ENCODE measurements around the gene FRMD8.
A peak's percentile ranks its signal among the peaks of the same experiment; 100 is the strongest.

The FRMD8 gene

DNA sequence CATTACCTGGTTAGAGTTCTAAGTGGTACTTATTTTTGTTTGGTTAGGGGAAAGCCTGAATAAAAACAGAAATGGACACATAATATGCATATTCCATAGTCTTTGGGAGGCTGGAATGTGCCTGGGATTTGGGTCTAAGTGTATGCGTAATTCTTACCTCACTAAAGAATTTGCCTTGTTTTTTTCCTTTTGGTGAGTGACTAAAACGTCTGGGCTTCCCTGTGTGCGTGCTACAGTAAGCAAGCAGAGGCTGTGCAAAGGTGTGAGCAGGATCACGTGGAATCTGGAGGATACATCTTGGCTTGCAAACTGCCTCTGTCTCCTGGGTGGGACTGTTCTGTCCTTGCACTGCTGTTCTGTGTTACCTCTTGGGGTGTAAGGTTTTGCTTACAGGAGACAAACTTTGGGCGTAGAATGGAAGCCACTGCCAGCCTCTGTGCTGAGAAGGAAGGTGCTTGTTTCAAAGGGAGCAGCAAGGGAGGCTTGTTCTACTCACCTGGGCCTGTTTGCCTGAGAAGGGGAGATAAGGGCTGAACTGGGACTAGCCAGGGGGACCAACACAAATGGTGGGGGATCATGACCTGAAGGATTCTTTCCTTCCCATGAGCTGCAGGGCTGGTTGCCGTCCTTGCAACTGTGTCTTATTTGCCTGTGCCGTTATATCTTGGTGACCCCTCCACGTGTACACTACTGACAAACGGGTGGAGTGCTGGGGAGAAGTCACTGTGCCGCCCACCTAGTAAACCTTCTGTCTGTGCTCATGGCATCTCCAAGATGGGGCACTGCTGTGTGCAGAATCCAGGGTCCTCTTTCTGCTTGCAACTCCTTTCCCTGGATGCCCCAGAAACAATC is 40.6 kb downstream of the FRMD8 start:
- peak; percentile 70 for DNase-seq

DNA sequence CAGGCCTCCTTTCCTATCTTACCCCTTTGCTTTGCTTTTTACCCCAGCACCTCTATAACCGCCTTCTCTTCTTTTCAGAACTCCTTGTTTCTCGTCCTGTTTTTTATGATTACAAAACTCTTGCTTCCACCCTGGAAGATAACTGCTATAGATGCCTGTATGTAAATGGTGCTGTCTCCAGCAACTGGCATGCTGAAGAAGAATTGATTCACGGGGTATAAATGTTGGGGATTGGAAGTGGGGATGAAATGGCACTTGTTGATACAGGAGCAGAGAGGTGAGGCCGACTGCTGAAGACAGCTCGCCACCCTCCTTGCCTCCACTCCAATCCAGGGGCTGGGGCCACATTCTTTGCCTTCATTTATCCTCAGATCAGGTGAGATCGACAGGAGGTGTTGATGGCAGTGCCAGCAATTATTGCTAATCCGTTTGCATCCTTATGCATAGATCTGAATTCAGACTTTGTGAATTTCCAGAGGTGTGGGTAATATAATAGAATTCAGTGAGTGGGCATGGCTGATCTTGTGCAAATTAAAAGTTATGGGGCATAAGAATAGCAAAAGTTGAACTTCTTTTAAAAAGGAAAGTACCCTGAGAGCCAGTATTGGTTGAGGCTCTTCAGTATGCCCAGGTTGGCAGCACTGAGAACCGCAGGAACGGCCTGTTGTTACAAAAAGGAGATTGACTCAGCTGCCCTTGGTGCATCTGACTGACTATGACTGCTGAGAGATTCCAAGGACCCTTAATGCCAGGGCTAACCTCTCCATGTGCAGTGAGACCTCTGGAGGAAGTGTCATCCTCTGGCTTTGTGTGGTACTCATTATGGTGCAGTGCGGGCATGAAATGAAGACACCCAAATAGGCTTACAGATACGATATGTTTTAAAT is 41.5 kb downstream of the FRMD8 start:
- peak; percentile 58 for DNase-seq

DNA sequence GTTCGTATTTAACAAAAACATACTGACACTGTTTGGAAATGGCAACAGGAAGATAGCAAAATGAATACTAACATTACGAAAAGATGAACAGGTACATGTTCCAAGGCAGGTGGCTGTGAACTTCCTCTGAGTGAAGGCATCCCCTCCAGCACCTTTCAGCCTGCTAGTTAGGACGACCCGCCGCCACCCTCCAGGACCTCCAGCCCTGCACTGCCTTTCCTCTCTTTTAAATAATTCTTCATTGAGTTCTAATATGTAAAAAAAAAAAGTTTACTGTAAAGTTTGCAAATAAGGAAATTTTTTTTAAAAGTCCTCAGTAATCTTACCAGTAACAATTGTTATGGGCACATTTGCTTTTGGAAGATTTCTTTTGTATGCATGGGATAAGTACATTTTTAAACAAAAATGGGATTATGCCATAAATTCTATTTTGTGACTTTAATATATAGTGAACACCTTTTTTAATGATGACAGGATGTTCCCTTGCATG is 42.2 kb downstream of the FRMD8 start:
- no peak for DNase-seq

DNA sequence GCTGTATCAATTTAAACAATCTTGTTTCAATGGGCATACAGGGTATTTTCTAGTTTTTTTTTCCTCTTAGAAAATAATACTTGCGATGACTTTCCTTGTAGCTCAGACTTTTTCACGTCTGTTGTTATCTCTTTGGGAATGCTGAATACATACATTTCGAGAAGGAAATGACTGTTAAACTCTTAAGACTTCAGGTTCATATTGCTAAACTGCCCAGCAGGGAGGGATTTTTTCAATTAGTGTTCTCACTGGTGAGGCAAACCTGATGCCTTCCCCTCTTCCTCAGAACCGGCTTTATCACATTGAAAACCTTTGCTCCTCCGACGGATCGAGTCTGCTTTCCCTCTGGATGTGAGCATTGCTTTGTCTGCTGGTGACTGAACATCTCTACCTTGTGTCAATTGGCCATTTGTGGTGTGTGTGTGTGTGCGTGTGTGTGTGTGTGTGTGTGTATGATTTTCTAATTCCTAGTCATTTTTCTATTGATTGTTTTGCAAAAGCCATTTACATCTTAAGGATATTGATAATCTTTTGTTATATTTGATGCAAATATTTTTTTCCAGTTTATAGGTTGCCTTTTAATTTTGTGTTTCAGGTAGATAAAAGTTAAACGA is 42.7 kb downstream of the FRMD8 start:
- DNase-seq = peak; percentile 51

DNA sequence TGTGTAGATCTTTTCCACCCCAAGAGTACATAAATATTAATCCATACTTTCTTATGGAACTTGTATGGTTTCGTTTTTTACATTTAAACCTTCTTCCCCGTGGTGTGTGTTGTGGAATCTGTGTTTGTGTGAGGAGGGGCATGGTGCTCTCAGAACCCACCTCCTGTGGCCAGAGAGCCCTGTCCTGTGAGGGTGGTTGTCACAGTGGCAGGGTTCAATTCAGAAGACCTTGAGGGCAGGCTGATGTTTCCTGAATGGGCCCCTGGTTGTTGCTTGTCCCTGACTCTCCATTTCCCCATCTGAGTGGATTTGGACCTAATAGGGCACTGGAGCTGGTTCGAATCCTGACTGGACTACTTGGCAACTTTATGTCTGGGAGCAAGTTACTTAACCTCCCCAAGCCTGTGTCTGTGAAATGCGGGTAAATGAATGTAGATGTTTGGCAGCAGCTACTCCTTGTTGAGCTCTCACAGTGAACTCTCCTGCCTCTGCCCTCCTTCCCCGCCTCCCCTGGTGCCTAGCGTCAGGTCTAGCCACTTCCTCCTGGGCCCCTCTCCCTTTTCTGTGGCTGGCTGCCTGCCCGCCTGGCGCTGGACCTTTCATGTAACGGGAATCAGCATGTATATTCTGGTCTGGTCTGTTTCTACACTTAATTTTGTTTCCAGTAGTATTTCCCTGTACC is 43.4 kb downstream of the FRMD8 start:
- DNase-seq = peak; percentile 83

DNA sequence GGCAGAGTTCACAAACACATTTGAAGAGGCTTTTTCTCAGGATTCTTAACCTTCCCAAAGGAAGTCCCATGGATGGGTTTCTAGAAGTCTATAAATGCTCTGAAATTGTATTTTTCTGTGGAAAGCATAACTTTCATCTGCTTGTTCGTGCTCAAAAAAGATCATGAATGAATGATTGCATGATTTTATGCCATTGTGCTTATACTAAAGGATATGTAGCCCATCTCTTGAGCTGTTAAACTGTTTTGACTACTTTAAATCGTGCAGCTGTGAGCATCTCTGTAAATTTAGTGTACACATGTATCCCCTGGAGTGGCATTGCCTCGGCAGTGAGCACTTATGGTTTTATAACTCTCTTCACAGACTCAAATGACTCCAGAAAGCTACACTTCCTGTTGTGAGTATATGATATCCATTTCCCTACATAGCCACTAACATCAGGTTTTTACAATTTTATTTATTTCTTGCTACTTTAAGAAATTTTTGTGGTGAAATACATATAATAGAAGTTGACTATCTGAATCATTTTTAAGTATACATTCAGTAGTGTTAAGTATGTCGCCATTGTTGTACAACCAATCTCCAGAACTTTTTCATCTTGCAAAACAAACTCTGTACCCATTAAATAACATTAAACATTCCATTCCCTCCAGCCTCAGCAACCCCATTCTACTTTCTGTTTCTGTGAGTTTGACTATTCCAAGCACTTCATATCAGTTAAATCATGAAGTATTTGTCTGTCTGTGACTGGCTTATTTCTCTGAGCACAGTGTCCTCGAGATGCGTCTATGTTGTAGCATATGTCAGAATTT is 44.2 kb downstream of the FRMD8 start:
- peak; percentile 48 for DNase-seq

DNA sequence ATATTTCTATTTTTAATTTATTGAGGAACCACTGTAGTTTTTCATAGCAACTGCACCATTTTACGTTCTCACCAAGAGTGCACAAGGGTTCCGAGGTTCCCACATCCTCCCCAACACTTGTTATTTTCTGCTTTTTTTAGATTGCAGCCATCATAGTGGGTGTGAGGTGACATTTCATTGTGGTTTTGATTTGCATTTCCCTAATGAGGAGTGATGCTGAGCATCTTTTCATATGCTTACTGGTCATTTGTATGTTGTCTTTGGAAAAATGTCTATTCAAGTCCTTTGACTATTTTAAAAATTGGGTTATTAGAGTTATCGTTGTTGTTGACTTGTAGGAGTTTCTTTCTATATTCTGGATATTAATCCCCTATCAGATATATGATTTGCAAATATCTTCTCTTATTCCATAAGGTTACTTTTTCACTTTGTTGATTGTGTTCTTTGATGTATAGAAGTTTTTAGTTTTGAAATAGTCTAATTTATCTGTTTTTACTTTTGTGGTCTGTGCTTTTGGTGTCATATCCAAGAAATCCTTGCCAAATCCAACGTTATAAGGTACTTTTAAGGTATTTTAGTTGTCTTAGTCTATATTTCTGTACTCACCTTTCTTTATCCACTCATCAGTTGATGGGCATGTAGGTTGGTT is 45.1 kb downstream of the FRMD8 start:
- DNase-seq = no peak

DNA sequence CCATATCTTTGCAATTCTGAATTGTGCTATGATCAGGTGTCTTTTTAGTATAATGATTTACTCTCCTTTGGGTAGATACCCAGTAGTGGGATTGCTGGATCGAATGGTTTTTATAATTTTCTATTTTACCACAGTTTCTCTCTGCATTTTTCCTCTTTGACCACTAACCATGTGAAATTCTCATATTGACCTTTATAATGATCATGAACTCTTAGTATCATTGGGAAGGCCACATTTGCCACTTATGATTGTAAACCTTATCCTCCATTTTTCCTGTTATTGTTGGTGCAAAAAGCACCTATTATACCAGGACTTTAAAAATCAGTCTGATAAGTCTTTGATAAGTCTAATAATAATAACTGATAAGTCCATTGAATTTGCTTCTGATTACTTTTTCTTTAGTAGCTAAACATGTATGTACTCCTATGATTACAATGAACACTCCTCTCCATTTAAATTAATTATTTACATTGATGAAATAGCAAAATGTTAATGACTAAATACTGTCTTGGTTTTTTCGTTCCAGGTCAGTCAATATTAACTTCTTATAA is 45.7 kb downstream of the FRMD8 start:
- no peak for DNase-seq

DNA sequence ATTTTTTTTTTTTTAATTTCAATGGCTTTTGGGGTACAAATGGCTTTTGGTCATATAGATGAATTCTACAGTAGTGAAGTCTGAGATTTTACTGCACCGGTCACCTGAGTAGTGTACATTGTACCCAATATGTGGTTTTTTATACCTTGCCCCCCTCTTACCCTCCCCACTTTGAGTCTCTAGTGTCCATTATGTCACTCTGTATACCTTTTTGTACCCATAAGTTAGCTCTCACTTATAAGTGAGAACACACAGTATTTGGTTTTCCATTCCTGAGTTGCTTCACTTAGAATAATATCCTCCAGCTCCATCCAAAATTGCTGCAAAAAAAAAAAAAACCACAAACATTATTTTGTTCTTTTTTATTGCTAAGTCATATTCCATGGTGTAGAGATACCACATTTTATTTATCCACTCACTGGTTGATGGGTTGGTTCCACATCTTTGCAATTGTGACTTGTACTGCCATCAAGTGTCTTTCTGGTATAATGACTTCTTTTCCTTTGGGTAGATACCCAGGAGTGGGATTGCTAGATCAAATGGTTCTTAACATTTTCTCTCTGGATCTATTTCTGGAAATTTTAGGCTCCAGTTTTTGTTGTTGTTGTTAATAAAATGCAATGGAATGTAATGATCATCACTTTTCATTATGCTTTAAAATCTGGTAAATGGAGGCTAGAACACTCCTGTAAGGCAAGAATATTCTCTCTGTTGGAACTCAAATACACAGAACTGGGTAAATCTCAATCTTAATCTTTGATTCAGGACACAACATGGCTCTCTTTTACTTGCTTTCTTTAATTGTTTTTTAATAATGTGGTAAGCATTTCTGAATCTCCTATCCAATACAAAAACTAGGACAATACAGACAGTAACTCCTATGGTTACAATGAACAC is 46.5 kb downstream of the FRMD8 start:
- DNase-seq = peak; percentile 87

DNA sequence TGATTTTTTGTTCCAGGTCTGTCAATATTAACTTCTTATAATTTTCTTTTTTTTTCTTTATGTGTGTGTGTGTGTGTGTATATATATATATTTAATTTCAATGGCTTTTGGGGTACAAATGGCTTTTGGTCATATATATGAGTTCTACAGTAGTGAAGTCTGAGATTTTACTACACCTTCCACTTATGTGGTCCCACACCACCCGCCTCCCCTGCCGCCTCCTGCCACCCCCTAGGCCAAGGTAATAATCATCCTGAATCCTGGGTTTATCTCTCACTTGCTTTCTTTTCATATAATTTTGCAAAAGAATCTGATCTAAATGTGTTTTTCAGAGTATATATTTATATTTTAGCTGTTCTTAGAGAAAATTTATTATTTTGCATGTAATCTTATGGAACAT is 47.2 kb downstream of the FRMD8 start:
- no peak for DNase-seq

DNA sequence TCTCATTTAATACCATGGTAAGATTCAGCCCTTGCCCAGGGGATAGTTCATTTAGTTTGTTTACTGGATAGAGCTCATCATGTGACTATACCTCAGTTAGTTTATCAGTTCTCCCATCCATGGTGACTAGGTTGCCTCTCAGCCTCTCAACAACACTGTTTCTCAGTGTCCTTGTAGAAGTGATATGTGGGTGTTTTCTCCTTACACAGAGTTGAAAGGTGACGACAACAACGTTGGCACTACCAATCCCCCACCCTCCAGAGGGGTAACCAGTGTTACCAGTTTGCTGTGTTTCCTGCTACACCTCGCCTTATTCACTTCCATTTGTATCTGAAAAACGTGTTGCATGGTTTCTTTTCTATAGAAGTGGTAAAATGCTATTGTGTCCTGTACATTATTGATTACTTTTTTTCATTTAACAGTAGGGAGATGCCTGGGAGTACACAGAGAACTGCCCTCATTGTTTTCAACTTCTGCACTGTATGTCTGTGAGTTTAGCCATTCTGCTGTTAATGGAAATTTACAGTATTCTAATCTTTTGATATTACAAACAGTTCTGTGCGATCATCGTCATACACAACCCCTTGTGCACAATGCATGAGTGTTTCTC is 47.7 kb downstream of the FRMD8 start:
- DNase-seq = peak; percentile 24

DNA sequence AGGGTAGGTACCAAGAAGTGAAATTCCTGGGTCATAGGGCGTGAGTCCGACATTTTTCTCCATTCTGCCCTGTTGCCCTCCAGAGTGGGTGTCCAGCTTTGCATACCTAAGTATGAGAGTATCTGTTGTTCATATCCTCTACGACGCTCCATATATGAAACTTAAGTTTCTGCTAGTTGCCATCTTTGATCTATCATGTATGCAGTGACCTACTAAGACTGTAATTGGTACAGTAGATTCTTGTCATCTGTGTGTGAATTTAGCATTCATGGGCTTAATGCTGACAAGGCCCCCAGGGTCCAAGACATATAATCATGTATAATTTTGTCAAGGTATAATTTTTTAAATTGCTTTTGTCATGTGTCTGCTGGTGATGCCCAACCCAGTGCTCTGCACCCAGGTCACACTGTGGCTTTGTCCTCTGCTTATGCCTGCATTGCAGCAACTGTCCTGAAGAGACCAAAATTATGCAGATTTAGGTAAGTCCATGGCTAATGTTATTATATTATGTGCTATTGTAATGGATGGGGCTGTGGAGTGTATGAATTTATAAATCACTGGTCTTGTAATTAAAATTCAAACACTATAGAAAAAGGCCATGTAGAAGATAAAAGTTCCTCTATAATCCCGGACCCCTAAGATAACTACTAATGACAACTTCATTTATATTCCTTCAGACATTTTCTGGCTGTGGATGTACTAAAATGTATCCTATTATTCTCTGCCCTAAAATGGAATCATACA is 48.4 kb downstream of the FRMD8 start:
- DNase-seq = no peak

DNA sequence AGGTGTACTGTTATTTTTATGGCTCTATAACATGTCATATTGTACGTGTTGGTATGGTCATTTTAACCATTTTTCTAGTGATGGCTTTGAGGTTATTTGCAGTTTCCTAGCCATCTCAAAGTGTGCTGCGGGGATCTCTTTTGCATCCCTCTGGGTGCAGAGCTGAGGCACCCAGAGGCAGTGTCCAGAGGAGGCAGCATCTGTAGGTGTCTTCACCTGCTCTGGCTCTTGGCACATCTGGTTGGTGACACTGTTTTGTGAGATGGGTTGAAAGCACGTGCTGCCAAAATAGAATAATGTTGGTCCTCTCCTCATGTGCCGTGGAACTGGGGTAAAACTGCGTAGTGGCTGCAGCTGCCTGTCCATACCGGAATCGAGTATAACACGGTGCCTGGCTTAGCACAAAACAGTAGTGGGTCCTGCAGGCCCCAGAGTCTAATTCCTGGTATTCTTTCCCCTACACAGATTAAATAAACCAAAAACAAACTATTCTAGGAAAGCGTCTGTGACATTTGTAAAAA is 49.0 kb downstream of the FRMD8 start:
- no peak for DNase-seq

DNA sequence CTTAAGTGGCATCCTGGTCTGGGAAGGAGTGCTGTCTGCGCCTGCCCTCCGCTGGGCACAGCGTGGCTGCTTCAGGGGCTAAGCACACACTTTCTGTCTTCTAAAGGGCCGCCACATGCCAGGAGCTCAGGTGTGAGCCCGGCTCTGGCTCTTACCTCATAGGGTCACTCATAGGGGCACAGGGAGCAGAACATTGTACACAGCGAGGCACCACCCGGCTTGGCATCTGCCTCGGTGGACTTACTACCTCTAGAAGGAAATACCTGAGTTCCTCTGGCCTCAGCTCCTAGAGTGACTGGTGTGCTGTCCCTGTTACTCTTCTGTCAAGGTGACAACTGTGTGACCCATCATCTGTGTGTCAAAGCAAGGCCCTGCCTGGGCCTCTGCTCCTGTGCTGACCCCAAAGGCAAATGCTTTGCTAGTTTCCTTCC is 49.6 kb downstream of the FRMD8 start:
- DNase-seq = no peak

DNA sequence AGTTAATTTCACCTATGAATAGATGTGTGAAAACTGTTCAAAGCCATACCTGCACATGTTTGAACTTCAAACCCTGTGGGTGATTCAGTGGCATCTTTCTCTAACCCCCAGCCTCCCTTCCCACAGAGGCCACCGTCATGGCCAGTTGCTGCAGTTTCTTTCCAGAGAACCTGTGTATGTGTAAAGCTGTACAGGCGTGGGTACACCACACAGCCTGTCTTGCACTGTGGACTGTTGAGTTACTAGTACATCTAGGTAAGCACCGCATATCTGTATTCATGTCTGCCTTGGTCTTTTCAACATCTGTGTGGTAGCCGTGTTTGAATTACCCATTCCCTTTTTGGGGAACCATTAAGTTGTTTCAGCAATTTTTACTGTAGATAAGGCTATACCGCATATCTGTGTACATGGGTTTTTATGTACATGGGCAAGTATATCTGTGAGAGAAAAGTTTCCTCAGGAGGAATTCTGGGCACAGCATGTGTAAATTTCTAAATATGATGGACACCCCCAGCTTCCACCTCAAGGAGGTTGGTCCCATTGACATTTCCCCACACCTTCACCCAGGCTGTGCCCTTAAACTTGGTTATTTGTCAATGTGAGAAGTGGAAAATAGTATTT is 50.1 kb downstream of the FRMD8 start:
- no peak for DNase-seq

DNA sequence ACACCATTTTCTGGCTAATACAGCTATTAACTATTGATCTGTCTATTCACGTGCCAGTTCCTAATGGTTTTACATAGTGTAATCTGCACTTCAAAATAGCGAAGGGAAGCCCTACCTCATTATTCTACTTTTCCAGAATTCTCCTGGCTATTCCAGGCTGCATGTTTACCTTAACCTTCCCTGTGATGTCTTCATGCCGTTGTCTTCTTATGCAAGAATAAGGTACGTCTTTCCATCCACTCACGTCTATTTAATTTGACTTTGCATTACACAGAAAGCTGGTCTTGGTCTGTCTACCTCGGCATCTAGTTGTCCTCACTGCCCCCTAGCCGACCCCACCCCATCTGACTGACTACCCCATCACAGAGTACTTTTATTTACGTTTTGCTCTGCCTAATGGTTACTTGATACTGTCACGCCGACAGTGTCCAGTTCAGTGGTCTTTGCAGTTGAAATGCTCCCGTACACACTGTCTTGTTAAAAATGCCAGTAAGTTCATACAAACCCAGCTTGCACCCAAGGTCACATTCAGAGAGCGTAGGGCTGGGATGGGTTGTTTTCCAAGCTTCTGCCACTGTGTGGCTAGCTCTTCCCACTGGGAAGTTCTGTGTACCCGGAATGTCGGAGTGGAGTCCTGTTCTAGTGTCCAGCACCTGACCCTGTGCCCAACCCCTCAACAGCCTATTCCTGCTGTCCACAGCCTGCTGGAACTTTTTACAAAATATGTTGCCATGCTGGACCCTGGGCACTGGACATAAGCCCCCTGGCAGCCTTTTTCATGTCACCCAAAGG is 51.2 kb downstream of the FRMD8 start:
- no peak for DNase-seq

Data from hematopoietic multipotent progenitor cell treated with erythropoietin and hydrocortisone succinate and interleukin-3 and kit ligand, for 4 days (in vitro differentiated cells).